GM20000 (cell line): ENCODE measurements around the gene PTPN3.

Source experiments
- DNase-seq: peaks from one replicate; pipeline ENCODE4 v3.0.0; 2012; ENCODE audit warnings: low spot score
- CTCF ChIP-seq: IDR thresholded peaks from 2 replicates; pipeline ENCODE4 v1.5.1; 2012; ENCODE audit warnings: mild to moderate bottlenecking, control low read depth; ENCODE audit errors: extremely low read depth, missing control alignments

The PTPN3 gene

GRCh38 chr9:109440117-109440515 is 58.0 kb downstream of the PTPN3 start:
- DNase-seq: no peak
- no peak for TF ChIP-seq CTCF

GRCh38 chr9:109439378-109440116 is 58.6 kb downstream of the PTPN3 start:
- TF ChIP-seq CTCF: no peak
- DNase-seq: no peak

- TF ChIP-seq CTCF: no peak
- no peak for DNase-seq
Observed at GRCh38 chr9:109437286-109437685, 60.8 kb downstream of the PTPN3 start.

GRCh38 chr9:109436071-109436470 is 62.0 kb downstream of the PTPN3 start:
- no peak for TF ChIP-seq CTCF
- DNase-seq: no peak

GRCh38 chr9:109433476-109433875 is 64.6 kb downstream of the PTPN3 start:
- no peak for DNase-seq

GRCh38 chr9:109430231-109430630 is 67.9 kb downstream of the PTPN3 start:
- DNase-seq: no peak
- no peak for TF ChIP-seq CTCF

More at GRCh38 chr9:109433476-109433875, 64.6 kb downstream of the PTPN3 start:
- no peak for TF ChIP-seq CTCF

- DNase-seq: no peak
- no peak for TF ChIP-seq CTCF
Observed at GRCh38 chr9:109428854-109429253, 69.3 kb downstream of the PTPN3 start.
